GM23338 (cell line): ENCODE data around the gene ABHD6.

Experiments used
- CTCF ChIP-seq, 2 experiments: fragments of 200-600 bp in 1 of 2; sonication (generic) in 1 of 2; conservative IDR thresholded peaks; 2 replicates each; pipeline versions ENCODE4 v1.5.1 to v1.6.1; 2016 to 2017; ENCODE audit warnings: antibody characterized with exemption in 2 of 2, low read depth in 2 of 2, mild to moderate bottlenecking in 2 of 2, moderate library complexity in 1 of 2
- POLR2AphosphoS5 ChIP-seq: IDR thresholded peaks from 2 replicates; pipeline ENCODE4 v1.6.1; 2016; ENCODE audit warnings: antibody characterized with exemption, low read depth

DNA sequence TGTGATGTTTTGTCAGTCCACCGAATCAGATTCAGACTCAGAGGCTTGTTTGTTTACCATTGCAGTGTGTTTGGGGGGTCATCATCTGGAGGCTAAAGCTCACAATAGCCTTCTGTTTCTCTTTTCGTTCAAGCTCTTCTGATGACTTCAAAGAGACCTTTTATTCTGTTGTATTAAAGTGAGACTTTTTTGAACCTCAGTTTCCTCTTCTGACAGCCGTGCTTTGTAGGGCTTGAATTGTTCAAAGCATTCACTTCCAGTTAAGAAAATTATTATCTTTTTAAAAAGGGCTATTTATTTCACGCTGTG is 96.4 kb downstream of the ABHD6 start:
- TF ChIP-seq CTCF (conservative IDR thresholded peaks at IDR 0.05; ENCODE audit: low read depth in 2 of 2): no peak
- no peak for TF ChIP-seq POLR2AphosphoS5
